HepG2 (cell line): Measurements from ENCODE around the gene SLC17A9. TPM values are rescaled to one million over a fixed set of nuclear protein-coding genes. Genes with fewer than 3 reads are reported as not detected.

Source experiments
- ATF2 ChIP-seq: sonication (generic); formaldehyde crosslinking; IDR thresholded peaks from 2 replicates; pipeline ENCODE4 v1.4.0; 2020; ENCODE audit warnings: missing genetic modification reagents
- CBX5 ChIP-seq: sonication (generic); formaldehyde crosslinking; IDR thresholded peaks from 2 replicates; pipeline ENCODE4 v1.4.0; 2020; ENCODE audit warnings: missing genetic modification reagents, borderline replicate concordance
- HCFC1 ChIP-seq: fragments of 150-350 bp; IDR thresholded peaks from 2 replicates; pipeline ENCODE4 v1.6.1; 2014; ENCODE audit warnings: low read depth, low read length
- HNF4G ChIP-seq, 2 experiments: sonication (generic) in 1 of 2; formaldehyde crosslinking in 1 of 2; IDR thresholded peaks; 2 replicates each; pipeline versions ENCODE4 v1.4.0 to v1.6.1; 2011 to 2020; ENCODE audit warnings: borderline replicate concordance in 2 of 2, low read depth in 2 of 2, mild to moderate bottlenecking in 2 of 2, low read length in 1 of 2, missing genetic modification reagents in 1 of 2, moderate library complexity in 1 of 2
- LBX2 ChIP-seq: sonication (generic); formaldehyde crosslinking; IDR thresholded peaks from 2 replicates; pipeline ENCODE4 v1.5.0; 2020; ENCODE audit warnings: missing genetic modification reagents, mild to moderate bottlenecking, borderline replicate concordance
- MXD3 ChIP-seq: IDR thresholded peaks from 2 replicates; pipeline ENCODE4 v1.6.1; 2016; ENCODE audit warnings: mild to moderate bottlenecking, missing biosample characterization, missing genetic modification reagents
- NFE2L2 ChIP-seq: fragments of 150-350 bp; IDR thresholded peaks from 2 replicates; pipeline ENCODE4 v1.6.1; 2014; ENCODE audit warnings: low read length
- PATZ1 ChIP-seq: sonication (generic); formaldehyde crosslinking; IDR thresholded peaks from 2 replicates; pipeline ENCODE4 v1.4.0; 2020; ENCODE audit warnings: missing genetic modification reagents
- RARG ChIP-seq: sonication (generic); formaldehyde crosslinking; IDR thresholded peaks from 2 replicates; pipeline ENCODE4 v1.4.0; 2020; ENCODE audit warnings: low read depth, mild to moderate bottlenecking, missing genetic modification reagents
- SNAI1 ChIP-seq: sonication (generic); formaldehyde crosslinking; IDR thresholded peaks from 2 replicates; pipeline ENCODE4 v1.5.0; 2020; ENCODE audit warnings: mild to moderate bottlenecking, missing genetic modification reagents, borderline replicate concordance
- SRY ChIP-seq: sonication (generic); formaldehyde crosslinking; IDR thresholded peaks from 2 replicates; pipeline ENCODE4 v1.8.0; 2022; ENCODE audit warnings: mild to moderate bottlenecking, missing genetic modification reagents
- TBL1XR1 ChIP-seq: fragments of 150-350 bp; IDR thresholded peaks from 2 replicates; pipeline ENCODE4 v1.6.1; 2014; ENCODE audit warnings: borderline replicate concordance, low read length; ENCODE audit not compliant: partially characterized antibody
- ZNF101 ChIP-seq: sonication (generic); formaldehyde crosslinking; IDR thresholded peaks from 2 replicates; pipeline ENCODE4 v1.4.0; 2020; ENCODE audit warnings: mild to moderate bottlenecking, low read depth, missing genetic modification reagents, borderline replicate concordance
- ZNF468 ChIP-seq: sonication (generic); formaldehyde crosslinking; IDR thresholded peaks from 2 replicates; pipeline ENCODE4 v1.8.0; 2022; ENCODE audit warnings: mild to moderate bottlenecking, moderate library complexity, missing genetic modification reagents
- ZNF496 ChIP-seq: sonication (generic); formaldehyde crosslinking; IDR thresholded peaks from 2 replicates; pipeline ENCODE4 v1.8.1; 2023; ENCODE audit warnings: mild to moderate bottlenecking, moderate library complexity, missing genetic modification reagents; ENCODE audit not compliant: insufficient replicate concordance
- ZNF567 ChIP-seq: sonication (generic); formaldehyde crosslinking; IDR thresholded peaks from 2 replicates; pipeline ENCODE4 v1.8.1; 2023; ENCODE audit warnings: mild to moderate bottlenecking, missing genetic modification reagents, borderline replicate concordance
- ZNF616 ChIP-seq: sonication (generic); formaldehyde crosslinking; IDR thresholded peaks from 2 replicates; pipeline ENCODE4 v1.5.0; 2020; ENCODE audit warnings: low read depth, mild to moderate bottlenecking, missing genetic modification reagents
- ZNF724P ChIP-seq: sonication (generic); formaldehyde crosslinking; IDR thresholded peaks from 2 replicates; pipeline ENCODE4 v1.8.0; 2022; ENCODE audit warnings: missing genetic modification reagents, borderline replicate concordance
- ZNF772 ChIP-seq: sonication (generic); formaldehyde crosslinking; IDR thresholded peaks from 2 replicates; pipeline ENCODE4 v1.5.0; 2020; ENCODE audit warnings: mild to moderate bottlenecking, missing genetic modification reagents
- ZNF792 ChIP-seq: IDR thresholded peaks from 2 replicates; pipeline ENCODE4 v1.6.1; 2016
- polyA plus RNA-seq, 8 experiments: library from polyadenylated mRNA; depleted of rRNA in 3 of 8; stranded (reverse) in 7 of 8; unstranded in 1 of 8; fragments of >200 nt; fragmentation: Illumina TruSeq in 4 of 8; extraction: Trizol in 4 of 8; gene quantifications; 2 replicates each; pipeline versions ENCODE4 v1.2.1 to v1.2.3, GENCODE V29; 2011 to 2016; ENCODE audit warnings: low read depth in 4 of 8, missing spikeins in 1 of 8, mixed read lengths in 1 of 8; ENCODE audit not compliant: insufficient read depth in 1 of 8
- total RNA-seq, 5 experiments: library from RNA; depleted of rRNA; stranded (reverse); fragments of >200 nt; fragmentation: Illumina TruSeq; extraction: Trizol; gene quantifications; 2 replicates each; pipeline ENCODE4 v1.2.3, GENCODE V29; 2016; ENCODE audit warnings: low read depth in 1 of 5

Gene SLC17A9
- total and polyA plus RNA-seq, 2 of the 13 experiments (the other 11 are each of a cell fraction or from before 2014, with no cell fraction given): 110 to 191 TPM

GRCh38 chr20:62935204-62935967 lies 17.1 kb upstream of the SLC17A9 start (continued):
- TF ChIP-seq LBX2 (CRISPR knock-in tag) (no peak), ZNF567 (CRISPR knock-in tag) (no peak), HNF4G (IDR thresholded peaks at IDR 0.05; ENCODE audit: borderline replicate concordance, low read depth, low read length) (no peak), HNF4G (CRISPR knock-in tag; IDR thresholded peaks at IDR 0.05; ENCODE audit: borderline replicate concordance, low read depth) (no peak), MXD3 (CRISPR knock-in tag) (no peak), SRY (CRISPR knock-in tag) (no peak), NFE2L2 (peak; percentile 72), CBX5 (no peak), RARG (0 out of 2 replicates have a peak, but pooled peaks have one; percentile 32), HCFC1 (0 out of 2 replicates have a peak, but pooled peaks have one; percentile 6), TBL1XR1 (no peak), ZNF792 (no peak), ATF2 (CRISPR knock-in tag) (no peak), ZNF724P (CRISPR knock-in tag) (no peak), ZNF496 (no peak), ZNF468 (no peak), ZNF772 (CRISPR knock-in tag) (no peak), ZNF616 (no peak), PATZ1 (CRISPR knock-in tag) (no peak), SNAI1 (CRISPR knock-in tag) (no peak), ZNF101 (no peak)
